Tibial artery (tissue), 4 donors: ENCODE results near the gene GFAP.

Source experiments
- DNase-seq, 2 donors: peaks; one replicate each; pipeline ENCODE4 v3.0.0-alpha.2; 2019
- H3K27ac ChIP-seq, 2 donors: fragments of 200-600 bp; sonication (generic) in 1 of 2; 1 replicate in 1 of 2; 2 replicates in 1 of 2; pipeline ENCODE4 v1.5.1; 2018 to 2019; ENCODE audit warnings: mild to moderate bottlenecking in 1 of 2
- H3K27me3 ChIP-seq, 2 donors: fragments of 200-600 bp; sonication (generic) in 1 of 2; one replicate each; pipeline versions ENCODE4 v1.5.1 to v1.6.0; 2016 to 2019
- H3K36me3 ChIP-seq, 3 donors: fragments of 200-600 bp; sonication (generic) in 2 of 3; one replicate each; pipeline ENCODE4 v1.5.1; 2016 to 2019; ENCODE audit warnings: mild to moderate bottlenecking in 2 of 3
- H3K4me1 ChIP-seq, 4 donors: fragments of 200-600 bp; sonication (generic) in 2 of 4; 1 replicate in 3 of 4; 2 replicates in 1 of 4; pipeline ENCODE4 v1.5.1; 2016 to 2019
- H3K4me3 ChIP-seq, 2 donors: fragments of 200-600 bp; sonication (generic) in 1 of 2; 1 replicate in 1 of 2; 2 replicates in 1 of 2; pipeline ENCODE4 v1.5.1; 2018 to 2019; ENCODE audit warnings: mild to moderate bottlenecking in 2 of 2
- H3K9me3 ChIP-seq, 3 donors: fragments of 200-600 bp; sonication (generic) in 1 of 3; one replicate each; pipeline ENCODE4 v1.5.1; 2016 to 2019
- CTCF ChIP-seq, 2 experiments: fragments of 200-600 bp in 1 of 2; fragments of 450-650 bp in 1 of 2; IDR thresholded peaks; one replicate each; pipeline ENCODE4 v1.5.1; 2017 to 2019; ENCODE audit warnings: antibody characterized with exemption in 2 of 2, mild to moderate bottlenecking in 1 of 2, moderate library complexity in 1 of 2
- intact Hi-C: fragments of 100-400 bp; cut with DNase I; formaldehyde crosslinking; loops from one replicate; pipeline ENCODE4 v1.15.0; 2023; ENCODE audit warnings: low total_unique reads

The GFAP gene

GRCh38 chr17:44881145-44881544 lies 34.2 kb downstream of the GFAP start:
- no peaks in the 10 kb centered on the region for H3K4me1 ChIP-seq
- no peaks in the 10 kb centered on the region for H3K27me3 ChIP-seq
- H3K9me3 ChIP-seq = no peaks in the 10 kb centered on the region
- peaks cover 64 to 98% (median 91%) of the 10 kb centered on the region in 3 donors for H3K36me3 ChIP-seq
- DNase-seq = no peak
- H3K27ac ChIP-seq = no peak overlapping the region
- H3K4me3 ChIP-seq = no peak overlapping the region
- no peak for TF ChIP-seq CTCF (IDR thresholded peaks at IDR 0.05)
- intact Hi-C loops = no loop called here

- no peaks in the 10 kb centered on the region for H3K4me1 ChIP-seq
- H3K4me3 ChIP-seq = no peak overlapping the region
- no peaks in the 10 kb centered on the region for H3K27me3 ChIP-seq
- DNase-seq = no peak
- H3K27ac ChIP-seq = no peak overlapping the region
- intact Hi-C loops = no loop called here
- no peaks in the 10 kb centered on the region for H3K9me3 ChIP-seq
- no peak for TF ChIP-seq CTCF (IDR thresholded peaks at IDR 0.05)
- H3K36me3 ChIP-seq = peaks cover 64 to 98% (median 92%) of the 10 kb centered on the region in 3 donors
Observed at GRCh38 chr17:44880062-44880461, 35.2 kb downstream of the GFAP start.

- Histone ChIP-seq H3K9me3 (no peaks in the 10 kb centered on the region), H3K4me1 (no peaks in the 10 kb centered on the region), H3K27me3 (no peaks in the 10 kb centered on the region), H3K27ac (no peak overlapping the region), H3K36me3 (peaks cover 63 to 98% (median 91%) of the 10 kb centered on the region in 3 donors), H3K4me3 (no peak overlapping the region)
- no peak for TF ChIP-seq CTCF (IDR thresholded peaks at IDR 0.05)
- intact Hi-C loops = no loop called here
- no peak for DNase-seq
Observed at GRCh38 chr17:44879376-44879775, 35.9 kb downstream of the GFAP start.

- no peak for DNase-seq
- intact Hi-C loops = no loop called here
- Histone ChIP-seq H3K27ac (no peak overlapping the region), H3K36me3 (peaks cover 60 to 98% (median 91%) of the 10 kb centered on the region in 3 donors), H3K4me3 (no peak overlapping the region), H3K9me3 (no peaks in the 10 kb centered on the region), H3K27me3 (no peaks in the 10 kb centered on the region), H3K4me1 (no peaks in the 10 kb centered on the region)
- peak; percentile 47 to 57 for TF ChIP-seq CTCF (IDR thresholded peaks at IDR 0.05)
Observed at GRCh38 chr17:44878627-44879221, 36.6 kb downstream of the GFAP start.

- H3K27me3 ChIP-seq = no peaks in the 10 kb centered on the region
- no peak overlapping the region for H3K27ac ChIP-seq
- DNase-seq = no peak
- H3K9me3 ChIP-seq = no peaks in the 10 kb centered on the region
- TF ChIP-seq CTCF (IDR thresholded peaks at IDR 0.05) = no peak
- no peaks in the 10 kb centered on the region for H3K4me1 ChIP-seq
- H3K36me3 ChIP-seq = peaks cover 50 to 98% (median 89%) of the 10 kb centered on the region in 3 donors
- intact Hi-C loops = no loop called here
- H3K4me3 ChIP-seq = no peak overlapping the region
Observed at GRCh38 chr17:44877121-44877520, 38.2 kb downstream of the GFAP start.

GRCh38 chr17:44875761-44876160 lies 39.5 kb downstream of the GFAP start:
- H3K4me1 ChIP-seq = no peaks in the 10 kb centered on the region
- peaks cover 56 to 98% (median 92%) of the 10 kb centered on the region in 3 donors for H3K36me3 ChIP-seq
- H3K9me3 ChIP-seq = no peaks in the 10 kb centered on the region
- H3K27ac ChIP-seq = no peak overlapping the region
- TF ChIP-seq CTCF (IDR thresholded peaks at IDR 0.05) = no peak
- intact Hi-C loops = no loop called here
- no peaks in the 10 kb centered on the region for H3K27me3 ChIP-seq
- DNase-seq = no peak
- H3K4me3 ChIP-seq = no peak overlapping the region
